Astrocyte (in vitro differentiated cells and primary cell): ENCODE measurements around the gene CYBC1.

Experiments used
- CTCF ChIP-seq: IDR thresholded peaks from 2 replicates; pipeline ENCODE4 v1.5.1; 2011; ENCODE audit warnings: low read depth, mild to moderate bottlenecking, inconsistent platforms, low read length, moderate library complexity; ENCODE audit not compliant: insufficient read depth
- EZH2 ChIP-seq: IDR thresholded peaks from 2 replicates; pipeline ENCODE4 v1.6.1; 2012; ENCODE audit warnings: mild to moderate bottlenecking, low read length, inconsistent platforms; ENCODE audit not compliant: insufficient read depth

GRCh38 chr17:82464567-82464929 is 14.0 kb upstream of the CYBC1 start:
- TF ChIP-seq CTCF (no peak), EZH2 (no peak)
